ENCODE data around the gene COX4I1.
"Not testable (repeated sequence)": the region's sequence is repeated elsewhere in the genome, so short reads cannot be mapped to it uniquely, and the experiment has no call there.

COX4I1 gene

GRCh38 chr16:85805442-85806045, 6.0 kb downstream of the COX4I1 start:
- DNase-seq: no peak

- DNase-seq: no peak
Measured at GRCh38 chr16:85806539-85806938, 7.0 kb downstream of the COX4I1 start.

- DNase-seq: not testable (repeated sequence)
Measured at GRCh38 chr16:85807340-85807739, 7.8 kb downstream of the COX4I1 start.

GRCh38 chr16:85808104-85808503, 8.6 kb downstream of the COX4I1 start:
- not testable (repeated sequence) for DNase-seq

- no peak for DNase-seq
Measured at GRCh38 chr16:85808926-85809325, 9.4 kb downstream of the COX4I1 start.

GRCh38 chr16:85809645-85810044, 10.2 kb downstream of the COX4I1 start:
- no peak for DNase-seq

- no peak for DNase-seq
Measured at GRCh38 chr16:85810097-85810741, 10.7 kb downstream of the COX4I1 start.

- DNase-seq: no peak
Measured at GRCh38 chr16:85810742-85811115, 11.2 kb downstream of the COX4I1 start.

GRCh38 chr16:85812031-85812807, 12.7 kb downstream of the COX4I1 start:
- no peak for DNase-seq

- no peak for DNase-seq
Measured at GRCh38 chr16:85812811-85813700, 13.6 kb downstream of the COX4I1 start.

GRCh38 chr16:85816159-85816558, 16.7 kb downstream of the COX4I1 start:
- no peak for DNase-seq

GRCh38 chr16:85817195-85817594, 17.7 kb downstream of the COX4I1 start:
- DNase-seq: not testable (repeated sequence)

- no peak for DNase-seq
Measured at GRCh38 chr16:85819245-85819644, 19.8 kb downstream of the COX4I1 start.

- DNase-seq: no peak
Measured at GRCh38 chr16:85819771-85820170, 20.3 kb downstream of the COX4I1 start.

GRCh38 chr16:85820604-85821372, 21.3 kb downstream of the COX4I1 start:
- no peak for DNase-seq

- DNase-seq: peak; percentile 29
Measured at GRCh38 chr16:85821390-85822135, 22.1 kb downstream of the COX4I1 start.

GRCh38 chr16:85822145-85822544, 22.6 kb downstream of the COX4I1 start:
- DNase-seq: no peak

- DNase-seq: no peak
Measured at GRCh38 chr16:85823328-85823920, 23.9 kb downstream of the COX4I1 start.

- DNase-seq: no peak
Measured at GRCh38 chr16:85824161-85825135, 25.0 kb downstream of the COX4I1 start.

GRCh38 chr16:85825326-85825725, 25.8 kb downstream of the COX4I1 start:
- no peak for DNase-seq

Data from GOT3 (cell line).